ENCODE data around the gene AIFM2. TPM values are rescaled to one million over a fixed set of nuclear protein-coding genes. Genes with fewer than 3 reads are reported as not detected.
"Not testable (repeated sequence)": the region's sequence is repeated elsewhere in the genome, so short reads cannot be mapped to it uniquely, and the experiment has no call there.

The AIFM2 gene
- polyA plus RNA-seq, 1 donor, result 3.5 TPM

- peak; percentile 64 for DNase-seq
These were observed 13.3 kb upstream of the AIFM2 start for GRCh38 chr10:70145666-70146488.

- no peak for DNase-seq
These were observed 12.6 kb upstream of the AIFM2 start for GRCh38 chr10:70145166-70145665.

- no peak for DNase-seq
These were observed 11.9 kb upstream of the AIFM2 start for GRCh38 chr10:70144372-70145110.

- DNase-seq, result no peak
These were observed 9.9 kb upstream of the AIFM2 start for GRCh38 chr10:70142555-70142954.

- DNase-seq, result no peak
These were observed 7.7 kb upstream of the AIFM2 start for GRCh38 chr10:70140297-70140696.

GRCh38 chr10:70139997-70140250 lies 7.3 kb upstream of the AIFM2 start:
- no peak for DNase-seq

GRCh38 chr10:70139151-70139996 lies 6.7 kb upstream of the AIFM2 start:
- DNase-seq, result no peak

GRCh38 chr10:70137927-70138883 lies 5.6 kb upstream of the AIFM2 start:
- no peak for DNase-seq

GRCh38 chr10:70137135-70137534 lies 4.5 kb upstream of the AIFM2 start:
- no peak for DNase-seq

GRCh38 chr10:70135684-70136083 lies 3.1 kb upstream of the AIFM2 start:
- DNase-seq, result no peak

- no peak for DNase-seq
These were observed 2.4 kb upstream of the AIFM2 start for GRCh38 chr10:70135046-70135445.

- DNase-seq, result no peak
These were observed 1.1 kb downstream of the AIFM2 start for GRCh38 chr10:70131560-70131937.

- DNase-seq, result no peak
These were observed 1.6 kb downstream of the AIFM2 start for GRCh38 chr10:70130878-70131559.

- no peak for DNase-seq
These were observed 5.8 kb downstream of the AIFM2 start for GRCh38 chr10:70126700-70127395.

GRCh38 chr10:70125918-70126552 lies 6.6 kb downstream of the AIFM2 start:
- no peak for DNase-seq

GRCh38 chr10:70124918-70125317 lies 7.7 kb downstream of the AIFM2 start:
- DNase-seq, result no peak

- no peak for DNase-seq
These were observed 8.2 kb downstream of the AIFM2 start for GRCh38 chr10:70124415-70124814.

- no peak for DNase-seq
These were observed 8.8 kb downstream of the AIFM2 start for GRCh38 chr10:70123817-70124216.

- not testable (repeated sequence) for DNase-seq
These were observed 9.5 kb downstream of the AIFM2 start for GRCh38 chr10:70123166-70123565.

- no peak for DNase-seq
These were observed 9.9 kb downstream of the AIFM2 start for GRCh38 chr10:70122742-70123141.

Measured in hindlimb muscle (tissue), 1 donor.